K562 (cell line): ENCODE measurements around the gene TAF1B. TPM values are rescaled to one million over a fixed set of nuclear protein-coding genes. Genes with fewer than 3 reads are reported as not detected.
A peak's percentile ranks its signal among the peaks of the same experiment; 100 is the strongest.

ENCODE experiments used
- ATAC-seq: fragments of 200-7000 bp; cut with Tn5 transposase; 3 replicates; pipeline ENCODE4 v1.9.1; 2020; ENCODE audit warnings: moderate library complexity
- BruUV-seq: library from RNA; stranded (reverse); fragments of 400-500 nt; replicated peaks from 2 replicates; lab custom pipeline; 2021; lab: Mats Ljungman, UMichigan
- CTCF ChIA-PET: fragments of 300-600 bp; formaldehyde crosslinking; extraction: SDS; loops from one replicate; lab custom pipeline; 2021; ENCODE audit warnings: low intra/inter-chr PET ratio; lab: Yijun Ruan, JAX
- POLR2A ChIA-PET: fragments of 300-600, 350-650 bp; sonication (Branson Sonifier 250); formaldehyde crosslinking; extraction: SDS; loops from one replicate; lab custom pipeline; 2021; ENCODE audit warnings: antibody characterized with exemption, inconsistent platforms; lab: Yijun Ruan, JAX
- DNase-seq, 4 experiments: peaks; one replicate each; pipeline versions ENCODE4 v3.0.0 to v3.0.0-alpha.2; 2011 to 2018; ENCODE audit warnings: low spot score in 3 of 4, mixed read lengths in 3 of 4; ENCODE audit errors: extremely low read depth in 1 of 4
- FAIRE-seq: peaks from 2 replicates; lab custom pipeline; 2011; peaks lifted over from hg19 to GRCh38; lab: Jason Lieb, UNC
- H2AFZ ChIP-seq: 2 replicates; pipeline ENCODE4 v1.6.0; 2011; ENCODE audit warnings: low read depth, low read length, control low read depth, inconsistent platforms
- H3K27ac ChIP-seq: fragments of 200-600 bp; 3 replicates; pipeline ENCODE4 v1.8.0; 2011; ENCODE audit warnings: low read depth, mild to moderate bottlenecking, control low read depth, inconsistent platforms, low read length, moderate library complexity, mixed read lengths; ENCODE audit errors: extremely low read depth
- H3K27me3 ChIP-seq, 2 experiments: fragments of 300-600 bp in 1 of 2; 2 replicates in 1 of 2; 3 replicates in 1 of 2; pipeline versions ENCODE4 v1.6.0 to v1.8.0; 2011; ENCODE audit warnings: inconsistent platforms in 2 of 2, low read length in 2 of 2, mild to moderate bottlenecking in 1 of 2, mixed read lengths in 1 of 2, moderate library complexity in 1 of 2; ENCODE audit not compliant: control insufficient read depth in 2 of 2, insufficient read depth in 2 of 2
- H3K36me3 ChIP-seq: fragments of 300-600 bp; 3 replicates; pipeline ENCODE4 v1.8.0; 2011; ENCODE audit warnings: mild to moderate bottlenecking, low read length, inconsistent platforms; ENCODE audit not compliant: control insufficient read depth, insufficient read depth
- H3K4me1 ChIP-seq, 2 experiments: fragments of 200-600 bp in 1 of 2; replicated peaks in 1 of 2; 2 replicates in 1 of 2; 3 replicates in 1 of 2; pipeline versions ENCODE4 v1.5.1 to v1.8.0; 2011; ENCODE audit warnings: inconsistent platforms in 2 of 2, low read length in 2 of 2, mild to moderate bottlenecking in 1 of 2, mixed read lengths in 1 of 2, moderate library complexity in 1 of 2; ENCODE audit not compliant: control insufficient read depth in 2 of 2, insufficient read depth in 2 of 2
- H3K4me2 ChIP-seq: 2 replicates; pipeline ENCODE4 v1.6.1; 2011; ENCODE audit warnings: low read length, control low read depth, inconsistent platforms, mixed read lengths; ENCODE audit not compliant: insufficient read depth
- H3K4me3 ChIP-seq: fragments of 200-600 bp; sonication (generic), shearing (Covaris generic); 2 replicates; pipeline ENCODE4 v1.5.1; 2016; ENCODE audit warnings: control low read depth, inconsistent platforms
- H3K79me2 ChIP-seq: fragments of 200-600 bp; 3 replicates; pipeline ENCODE4 v1.8.0; 2011; ENCODE audit warnings: low read length, inconsistent platforms; ENCODE audit not compliant: control insufficient read depth, insufficient read depth
- H3K9ac ChIP-seq, 2 experiments: 2 replicates each; pipeline versions ENCODE4 v1.6.0 to v1.6.1; 2011; ENCODE audit warnings: low read depth in 2 of 2, low read length in 2 of 2, control low read depth in 1 of 2, inconsistent platforms in 1 of 2, mild to moderate bottlenecking in 1 of 2, mixed read lengths in 1 of 2; ENCODE audit not compliant: insufficient read depth in 1 of 2
- H3K9me1 ChIP-seq: one replicate; pipeline ENCODE4 v1.6.0; 2011; ENCODE audit warnings: inconsistent platforms, mild to moderate bottlenecking, low read length, moderate library complexity; ENCODE audit not compliant: control insufficient read depth, insufficient read depth
- H3K9me3 ChIP-seq: replicated peaks from 2 replicates; pipeline ENCODE4 v1.5.1; 2011; ENCODE audit warnings: low read depth, low read length, inconsistent platforms; ENCODE audit not compliant: control insufficient read depth, insufficient read depth
- H4K20me1 ChIP-seq: replicated peaks from 2 replicates; pipeline ENCODE4 v1.6.1; 2011; ENCODE audit warnings: low read length, inconsistent platforms, mixed read lengths; ENCODE audit not compliant: control insufficient read depth, insufficient read depth
- ARID1B ChIP-seq: fragments of 450-650 bp; IDR thresholded peaks from 2 replicates; pipeline ENCODE4 v1.6.1; 2016; ENCODE audit warnings: antibody characterized with exemption, mild to moderate bottlenecking, inconsistent platforms
- CBFA2T2 ChIP-seq: fragments of 450-650 bp; conservative IDR thresholded peaks from 2 replicates; pipeline ENCODE4 v1.6.1; 2017; ENCODE audit warnings: mild to moderate bottlenecking
- CBFA2T3 ChIP-seq: fragments of 450-650 bp; IDR thresholded peaks from 2 replicates; pipeline ENCODE4 v1.6.1; 2017
- CC2D1A ChIP-seq: fragments of 450-650 bp; IDR thresholded peaks from 2 replicates; pipeline ENCODE4 v1.6.1; 2017; ENCODE audit warnings: mild to moderate bottlenecking
- CEBPB ChIP-seq: fragments of 450-650 bp; IDR thresholded peaks from 2 replicates; pipeline ENCODE4 v1.6.1; 2016; ENCODE audit warnings: missing genetic modification characterization, missing compliant biosample characterization
- HNRNPL ChIP-seq: fragments of 200-400 bp; formaldehyde crosslinking; IDR thresholded peaks from 2 replicates; pipeline ENCODE4 v1.6.1; 2017; ENCODE audit warnings: low read depth, mild to moderate bottlenecking, low read length
- TEAD1 ChIP-seq, 2 experiments: fragments of 450-650 bp in 1 of 2; sonication (generic) in 1 of 2; formaldehyde crosslinking; IDR thresholded peaks; 2 replicates each; pipeline versions ENCODE4 v1.4.0 to v1.8.0; 2020 to 2022; ENCODE audit warnings: mild to moderate bottlenecking in 2 of 2, missing genetic modification reagents in 1 of 2
- ZNF143 ChIP-seq: sonication (generic); formaldehyde crosslinking; IDR thresholded peaks from 2 replicates; pipeline ENCODE4 v1.9.0; 2022; ENCODE audit warnings: mild to moderate bottlenecking, missing genetic modification reagents
- WGBS: fragments of 100-300 bp; shearing (Covaris generic); methylation state at CpG from one replicate; pipeline ENCODE4 v1.1.6; 2016; ENCODE audit warnings: low coverage, mixed read lengths; ENCODE audit not compliant: insufficient coverage; ENCODE audit errors: missing lambda C conversion rate; 5-methylcytosine and 5-hydroxymethylcytosine counted together
- in situ Hi-C: fragments of 300-500 bp; cut with MboI; formaldehyde crosslinking; loops from 4 replicates; pipeline ENCODE4 v1.15.0; 2018; ENCODE audit warnings: inconsistent platforms, mixed read lengths
- intact Hi-C: fragments of 100-400 bp; cut with micrococcal nuclease; formaldehyde crosslinking; loops from 2 replicates; pipeline ENCODE4 v1.14.2; 2022
- polyA plus RNA-seq, 8 experiments: library from polyadenylated mRNA; depleted of rRNA in 4 of 8; stranded (reverse) in 5 of 8; unstranded in 3 of 8; fragments of >200 nt; fragmentation: Nextera tagmentation in 2 of 8; fragmentation: Illumina TruSeq in 1 of 8; extraction: Ambion mirVana in 2 of 8; extraction: Trizol in 1 of 8; gene quantifications; 2 replicates each; pipeline versions ENCODE4 v1.2.1 to v1.2.3, GENCODE V29; 2011 to 2014; ENCODE audit warnings: inconsistent platforms in 1 of 8, missing spikeins in 1 of 8
- total RNA-seq, 7 experiments: library from RNA; depleted of rRNA in 6 of 7; stranded (reverse); fragments of >200 nt in 6 of 7; fragmentation: Illumina TruSeq in 2 of 7; extraction: Trizol in 2 of 7; gene quantifications; 2 replicates each; pipeline versions ENCODE4 v1.2.1 to v1.2.3, GENCODE V29; 2011 to 2021; ENCODE audit warnings: low replicate concordance in 1 of 7
- TF ChIP-seq, protein P1 (sequence below): fragments of 450-650 bp; IDR thresholded peaks from 2 replicates; pipeline ENCODE4 v1.6.1; 2016; ENCODE audit warnings: borderline replicate concordance

TAF1B gene
- total and polyA plus RNA-seq, 9 of the 15 experiments (the other 6 are each of a cell fraction or from before 2014, with no cell fraction given), result 8.8 to 25.1 (median 17.3) TPM

DNA sequence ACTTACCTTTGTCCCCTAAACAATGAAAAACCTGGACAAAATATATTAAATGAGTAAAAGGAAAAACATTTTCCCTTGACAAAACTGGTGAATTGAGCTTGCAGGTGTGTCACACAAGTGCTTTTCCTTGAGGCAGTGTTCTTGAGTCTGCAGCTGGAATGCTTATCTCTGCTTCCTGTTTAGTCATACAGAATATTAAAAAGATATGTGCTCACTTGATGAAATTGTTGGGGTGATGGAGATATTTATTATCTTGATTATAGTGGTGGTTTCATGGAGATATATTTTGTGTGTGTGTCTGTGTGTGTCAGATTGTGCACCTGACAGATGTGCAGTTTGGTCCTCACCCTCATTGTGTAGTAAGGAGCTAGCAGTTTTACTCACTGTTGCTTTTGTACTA is 3.3 kb downstream of the TAF1B start (continued):
- TF ChIP-seq, protein P1, sequence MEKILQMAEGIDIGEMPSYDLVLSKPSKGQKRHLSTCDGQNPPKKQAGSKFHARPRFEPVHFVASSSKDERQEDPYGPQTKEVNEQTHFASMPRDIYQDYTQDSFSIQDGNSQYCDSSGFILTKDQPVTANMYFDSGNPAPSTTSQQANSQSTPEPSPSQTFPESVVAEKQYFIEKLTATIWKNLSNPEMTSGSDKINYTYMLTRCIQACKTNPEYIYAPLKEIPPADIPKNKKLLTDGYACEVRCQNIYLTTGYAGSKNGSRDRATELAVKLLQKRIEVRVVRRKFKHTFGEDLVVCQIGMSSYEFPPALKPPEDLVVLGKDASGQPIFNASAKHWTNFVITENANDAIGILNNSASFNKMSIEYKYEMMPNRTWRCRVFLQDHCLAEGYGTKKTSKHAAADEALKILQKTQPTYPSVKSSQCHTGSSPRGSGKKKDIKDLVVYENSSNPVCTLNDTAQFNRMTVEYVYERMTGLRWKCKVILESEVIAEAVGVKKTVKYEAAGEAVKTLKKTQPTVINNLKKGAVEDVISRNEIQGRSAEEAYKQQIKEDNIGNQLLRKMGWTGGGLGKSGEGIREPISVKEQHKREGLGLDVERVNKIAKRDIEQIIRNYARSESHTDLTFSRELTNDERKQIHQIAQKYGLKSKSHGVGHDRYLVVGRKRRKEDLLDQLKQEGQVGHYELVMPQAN, result no peak
- TF ChIP-seq CC2D1A (no peak), ARID1B (peak; percentile 54), TEAD1 (CRISPR knock-in tag; IDR thresholded peaks at IDR 0.05) (peak in 1 of 2 experiments; percentile 38; a peak in 1 of 4 replicates), CBFA2T3 (peak; percentile 74), ZNF143 (CRISPR knock-in tag) (no peak), CBFA2T2 (peak; percentile 67)

DNA sequence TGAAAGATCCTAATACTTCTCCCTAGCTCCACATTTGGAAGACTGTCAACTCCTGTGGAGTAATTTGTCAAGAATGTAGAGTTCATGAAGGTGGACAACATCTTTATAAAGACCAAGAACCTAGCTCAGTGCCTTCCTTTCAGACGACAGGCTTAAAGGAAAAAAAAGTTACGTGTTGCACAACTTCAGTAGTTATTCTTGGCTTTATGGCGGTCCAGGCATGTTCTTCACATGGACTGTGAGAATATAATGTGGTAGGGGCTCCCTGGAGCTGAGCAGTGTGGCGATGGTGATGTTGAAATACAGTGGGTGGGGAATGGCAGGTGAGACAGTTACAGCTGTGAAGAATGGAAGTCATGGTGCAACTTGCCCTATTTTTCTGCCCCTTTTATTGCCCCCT is 3.9 kb downstream of the TAF1B start:
- peaks cover 35% of the 10 kb centered on the region for H3K79me2 ChIP-seq
- no peak overlapping the region for H3K4me2 ChIP-seq
- DNase-seq, result no peak
- H3K4me1 ChIP-seq, result peaks cover 10 to 17% of the 10 kb centered on the region in 2 experiments
- no peak overlapping the region for H2AFZ ChIP-seq
- intact Hi-C loops, result no loop called here
- no peak overlapping the region for H3K9ac ChIP-seq
- H3K9me1 ChIP-seq, result no peaks in the 10 kb centered on the region
- ChIA-PET CTCF (no interaction called here), POLR2A (no interaction called here)
- no peak for FAIRE-seq
- no peak overlapping the region for H3K27ac ChIP-seq
- no peaks in the 10 kb centered on the region for H4K20me1 ChIP-seq
- no peak for ATAC-seq
- no peak overlapping the region for H3K4me3 ChIP-seq
- H3K27me3 ChIP-seq, result no peaks in the 10 kb centered on the region
- H3K9me3 ChIP-seq, result no peaks in the 10 kb centered on the region
- peaks cover 59% of the 10 kb centered on the region for H3K36me3 ChIP-seq
- no TSS peak for BruUV-seq
- in situ Hi-C loops, result no loop called here
- TF ChIP-seq HNRNPL (no peak), CEBPB (tag) (0 out of 2 replicates have a peak, but pooled peaks have one; percentile 7)
- 68% methylated on average over 4 of the region's 4 CpGs for WGBS
